Sigmoid colon (tissue), 7 donors: Measurements from ENCODE around the gene TTN. TPM values are rescaled to one million over a fixed set of nuclear protein-coding genes. Genes with fewer than 3 reads are reported as not detected.

Source experiments
- DNase-seq: peaks from one replicate; pipeline ENCODE4 v3.0.0-alpha.2; 2019
- H3K27ac ChIP-seq, 4 donors: fragments of 200-600 bp; sonication (generic); one replicate each; pipeline ENCODE4 v1.5.1; 2016 to 2019; ENCODE audit warnings: mild to moderate bottlenecking in 1 of 4
- H3K27me3 ChIP-seq, 3 donors: fragments of 200-600 bp; sonication (generic); one replicate each; pipeline ENCODE4 v1.5.1; 2019; ENCODE audit warnings: mild to moderate bottlenecking in 1 of 3
- H3K36me3 ChIP-seq, 4 donors: fragments of 200-600 bp; sonication (generic); one replicate each; pipeline ENCODE4 v1.5.1; 2016 to 2019
- H3K4me1 ChIP-seq, 4 donors: fragments of 200-600 bp; sonication (generic); one replicate each; pipeline ENCODE4 v1.5.1; 2017 to 2019
- H3K4me3 ChIP-seq, 4 donors: fragments of 200-600 bp; sonication (generic); one replicate each; pipeline ENCODE4 v1.5.1; 2017 to 2019; ENCODE audit warnings: mild to moderate bottlenecking in 2 of 4, moderate library complexity in 1 of 4
- H3K9me3 ChIP-seq, 4 donors: fragments of 200-600 bp in 3 of 4; sonication (generic) in 3 of 4; one replicate each; pipeline versions ENCODE4 v1.5.1 to v1.6.1; 2013 to 2019
- EP300 ChIP-seq, 4 donors: sonication (generic); formaldehyde crosslinking; IDR thresholded peaks; one replicate each; pipeline ENCODE4 v1.6.1; 2017; ENCODE audit warnings: antibody characterized with exemption in 4 of 4
- POLR2A ChIP-seq, 2 donors: fragments of 450-650 bp; IDR thresholded peaks; one replicate each; pipeline ENCODE4 v1.6.1; 2016; ENCODE audit warnings: antibody characterized with exemption in 2 of 2, mild to moderate bottlenecking in 2 of 2, moderate library complexity in 2 of 2
- POLR2AphosphoS5 ChIP-seq, 4 donors: sonication (generic); formaldehyde crosslinking; IDR thresholded peaks; one replicate each; pipeline ENCODE4 v1.6.1; 2017; ENCODE audit warnings: antibody characterized with exemption in 4 of 4
- WGBS, 2 donors: extraction: QIAGEN DNeasy Blood & Tissue Kit; methylation state at CpG; one replicate each; pipeline ENCODE4 v1.1.7; 2013; 5-methylcytosine and 5-hydroxymethylcytosine counted together
- intact Hi-C: fragments of 100-400 bp; cut with DNase I; formaldehyde crosslinking; loops from one replicate; pipeline ENCODE4 v1.15.1; 2023
- polyA plus RNA-seq, 3 donors: library from polyadenylated mRNA; stranded (reverse); fragments of 200-250 nt; gene quantifications; one replicate each; pipeline ENCODE4 v1.2.3, GENCODE V29; 2013
- total RNA-seq, 4 donors: library from RNA; depleted of rRNA; stranded (reverse); fragments of >200 nt; gene quantifications; one replicate each; pipeline ENCODE4 v1.1.0, GENCODE V29; 2016
- TF ChIP-seq, protein P1 (sequence below), 4 experiments: fragments of 450-650 bp in 3 of 4; fragments of 200-600 bp in 1 of 4; IDR thresholded peaks; one replicate each; pipeline ENCODE4 v1.5.1; 2016 to 2019; ENCODE audit warnings: antibody characterized with exemption in 4 of 4, mild to moderate bottlenecking in 3 of 4, moderate library complexity in 2 of 4
- donor health status: healthy with polysubstance abuse.
- donor health status: Bipolar disorder and iron deficiency.
- donor health status: healthy.

Gene TTN
- total and polyA plus RNA-seq, 7 donors = under 0.01 to 20.2 (median 6.7) TPM

DNA sequence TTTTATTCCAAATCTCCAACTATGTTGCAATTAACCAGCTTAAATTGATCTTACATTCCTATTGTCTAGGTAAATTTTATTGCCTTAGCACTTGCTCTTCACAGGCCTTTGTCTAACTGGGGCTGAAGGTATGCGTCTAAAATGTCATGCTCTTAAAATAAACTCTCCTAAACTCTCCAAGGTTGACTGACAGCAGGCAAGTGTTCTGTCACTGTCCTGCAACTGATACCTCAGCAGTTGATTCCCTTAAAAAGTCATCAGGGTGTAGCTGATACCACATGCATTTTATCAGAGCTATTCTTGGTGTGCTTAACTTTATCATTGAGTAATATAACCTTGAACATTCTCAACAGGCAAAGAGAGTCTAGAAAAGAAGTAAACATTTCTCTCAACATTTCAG, 680 bp downstream of the TTN start:
- no peaks in the 10 kb centered on the region for H3K4me1 ChIP-seq
- no peaks in the 10 kb centered on the region for H3K36me3 ChIP-seq
- intact Hi-C loops = no loop called here
- no peak overlapping the region for H3K4me3 ChIP-seq
- TF ChIP-seq POLR2A (IDR thresholded peaks at IDR 0.05) (no peak), POLR2AphosphoS5 (IDR thresholded peaks at IDR 0.05) (no peak), EP300 (IDR thresholded peaks at IDR 0.05) (no peak)
- TF ChIP-seq, protein P1, sequence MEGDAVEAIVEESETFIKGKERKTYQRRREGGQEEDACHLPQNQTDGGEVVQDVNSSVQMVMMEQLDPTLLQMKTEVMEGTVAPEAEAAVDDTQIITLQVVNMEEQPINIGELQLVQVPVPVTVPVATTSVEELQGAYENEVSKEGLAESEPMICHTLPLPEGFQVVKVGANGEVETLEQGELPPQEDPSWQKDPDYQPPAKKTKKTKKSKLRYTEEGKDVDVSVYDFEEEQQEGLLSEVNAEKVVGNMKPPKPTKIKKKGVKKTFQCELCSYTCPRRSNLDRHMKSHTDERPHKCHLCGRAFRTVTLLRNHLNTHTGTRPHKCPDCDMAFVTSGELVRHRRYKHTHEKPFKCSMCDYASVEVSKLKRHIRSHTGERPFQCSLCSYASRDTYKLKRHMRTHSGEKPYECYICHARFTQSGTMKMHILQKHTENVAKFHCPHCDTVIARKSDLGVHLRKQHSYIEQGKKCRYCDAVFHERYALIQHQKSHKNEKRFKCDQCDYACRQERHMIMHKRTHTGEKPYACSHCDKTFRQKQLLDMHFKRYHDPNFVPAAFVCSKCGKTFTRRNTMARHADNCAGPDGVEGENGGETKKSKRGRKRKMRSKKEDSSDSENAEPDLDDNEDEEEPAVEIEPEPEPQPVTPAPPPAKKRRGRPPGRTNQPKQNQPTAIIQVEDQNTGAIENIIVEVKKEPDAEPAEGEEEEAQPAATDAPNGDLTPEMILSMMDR (IDR thresholded peaks at IDR 0.05) = no peak
- H3K9me3 ChIP-seq = no peaks in the 10 kb centered on the region
- DNase-seq = no peak
- no peaks in the 10 kb centered on the region for H3K27me3 ChIP-seq
- H3K27ac ChIP-seq = no peak overlapping the region
- WGBS, 2 donors = 83 to 89% methylated on average over 1 of the region's 1 CpG

DNA sequence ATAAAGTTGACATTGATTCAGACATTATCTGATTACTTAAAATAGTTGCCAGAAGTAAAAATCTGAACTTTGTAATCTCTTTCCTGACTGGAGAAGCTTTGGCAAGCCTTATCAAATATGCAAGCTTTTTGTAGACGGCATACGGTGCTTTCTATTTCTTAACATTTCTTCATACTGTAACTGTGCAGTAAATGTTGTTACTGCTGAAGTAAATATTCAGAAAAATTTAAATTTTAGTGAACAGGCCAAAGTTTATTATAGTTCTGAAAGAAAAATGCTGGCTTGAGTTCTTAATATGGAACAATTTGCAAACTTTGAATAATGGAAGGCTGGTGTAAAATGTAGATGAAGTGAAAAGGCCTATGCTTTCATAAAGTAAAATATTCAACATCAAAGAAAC, 1.8 kb downstream of the TTN start:
- intact Hi-C loops = no loop called here
- TF ChIP-seq EP300 (IDR thresholded peaks at IDR 0.05) (no peak), POLR2A (IDR thresholded peaks at IDR 0.05) (no peak), POLR2AphosphoS5 (IDR thresholded peaks at IDR 0.05) (no peak)
- TF ChIP-seq, protein P1 (IDR thresholded peaks at IDR 0.05) = no peak
- Histone ChIP-seq H3K4me1 (no peaks in the 10 kb centered on the region), H3K27ac (no peak overlapping the region), H3K36me3 (no peaks in the 10 kb centered on the region), H3K27me3 (no peaks in the 10 kb centered on the region), H3K4me3 (no peak overlapping the region), H3K9me3 (no peaks in the 10 kb centered on the region)
- no peak for DNase-seq
- WGBS, 2 donors = 72 to 86% methylated on average over 2 of the region's 2 CpGs

DNA sequence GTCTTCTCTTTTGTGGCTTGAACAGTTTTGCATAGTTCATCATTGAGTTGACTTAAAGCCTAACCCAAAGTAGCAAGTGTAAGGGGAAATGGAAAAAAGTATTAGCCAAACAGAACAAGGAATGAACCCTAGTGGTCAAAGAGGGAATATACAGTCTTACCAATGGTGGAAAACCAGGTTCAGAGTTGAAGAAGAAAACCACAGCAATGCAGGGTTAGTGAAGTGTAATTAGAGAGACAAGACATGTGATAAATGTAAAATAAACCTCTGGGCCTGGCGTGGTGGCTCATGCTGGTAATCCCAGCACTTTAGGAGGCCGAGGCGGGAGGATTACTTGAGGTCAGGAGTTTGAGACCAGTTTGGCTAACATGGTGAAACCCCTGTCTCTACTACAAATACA, 2.4 kb downstream of the TTN start:
- TF ChIP-seq, protein P1 (IDR thresholded peaks at IDR 0.05) = peak in 1 of 4 experiments; percentile 9
- TF ChIP-seq POLR2AphosphoS5 (IDR thresholded peaks at IDR 0.05) = no peak
- Histone ChIP-seq H3K27ac (no peak overlapping the region), H3K4me3 (no peak overlapping the region), H3K9me3 (no peaks in the 10 kb centered on the region), H3K4me1 (no peaks in the 10 kb centered on the region), H3K36me3 (no peaks in the 10 kb centered on the region), H3K27me3 (no peaks in the 10 kb centered on the region)
- DNase-seq = no peak
- intact Hi-C loops = no loop called here
- WGBS, 2 donors = 70 to 82% methylated on average over 3 of the region's 3 CpGs

DNA sequence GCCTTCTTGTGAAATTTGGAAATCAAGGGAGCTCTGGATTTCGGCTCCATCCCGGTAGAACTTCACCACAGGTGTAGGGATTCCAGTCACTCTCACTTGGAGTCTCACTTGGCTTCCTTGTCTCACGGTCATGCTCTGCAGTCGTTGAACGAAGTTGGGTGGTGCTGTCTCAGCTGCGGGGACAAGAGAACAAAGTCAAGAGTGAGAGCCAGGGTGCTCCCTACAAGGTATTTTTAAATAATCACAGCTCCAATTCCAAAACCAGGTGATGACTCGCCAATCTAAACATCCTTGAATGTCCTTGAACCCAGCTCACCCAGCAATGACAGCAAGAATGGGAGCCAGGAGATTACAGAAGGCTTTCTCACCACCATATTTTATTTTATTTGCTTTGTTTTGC, 6.7 kb downstream of the TTN start:
- intact Hi-C loops = no loop called here
- no peak overlapping the region for H3K4me3 ChIP-seq
- no peaks in the 10 kb centered on the region for H3K36me3 ChIP-seq
- H3K9me3 ChIP-seq = no peaks in the 10 kb centered on the region
- H3K27me3 ChIP-seq = no peaks in the 10 kb centered on the region
- TF ChIP-seq, protein P1 (IDR thresholded peaks at IDR 0.05) = no peak
- TF ChIP-seq EP300 (IDR thresholded peaks at IDR 0.05) (no peak), POLR2AphosphoS5 (IDR thresholded peaks at IDR 0.05) (no peak), POLR2A (IDR thresholded peaks at IDR 0.05) (no peak)
- no peaks in the 10 kb centered on the region for H3K4me1 ChIP-seq
- H3K27ac ChIP-seq = no peak overlapping the region
- no peak for DNase-seq
- WGBS, 2 donors = 81 to 92% methylated on average over 7 of the region's 7 CpGs

DNA sequence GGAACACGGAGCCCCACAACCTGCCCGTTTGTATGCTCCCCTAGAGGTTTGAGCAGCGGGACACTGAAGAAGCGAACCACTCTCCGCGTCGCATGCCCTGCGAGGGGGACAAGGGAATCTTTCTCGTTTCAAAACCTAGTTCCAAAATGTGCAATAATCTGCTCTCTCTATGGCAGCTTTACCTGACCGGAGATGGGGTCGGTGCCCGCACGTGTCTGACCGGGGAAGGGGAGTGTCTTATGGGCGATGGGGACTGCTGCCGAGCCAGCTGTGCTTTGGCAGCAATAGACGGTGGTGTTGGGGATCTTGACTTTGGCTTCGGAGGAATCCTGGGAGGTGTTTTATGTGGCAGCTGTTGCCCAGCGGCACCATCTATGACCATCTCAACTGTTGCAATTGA, 7.9 kb downstream of the TTN start:
- H3K4me3 ChIP-seq = no peak overlapping the region
- no peak overlapping the region for H3K27ac ChIP-seq
- no peaks in the 10 kb centered on the region for H3K36me3 ChIP-seq
- intact Hi-C loops = loop anchor here (10.0 kb wide), 1 partner anchor 945 kb away; no protein-coding TSS in a partner anchor
- H3K4me1 ChIP-seq = no peaks in the 10 kb centered on the region
- no peaks in the 10 kb centered on the region for H3K27me3 ChIP-seq
- H3K9me3 ChIP-seq = no peaks in the 10 kb centered on the region
- WGBS, 2 donors = 91 to 94% methylated on average over 19 of the region's 19 CpGs
- no peak for DNase-seq
- TF ChIP-seq, protein P1 (IDR thresholded peaks at IDR 0.05) = no peak
- TF ChIP-seq POLR2AphosphoS5 (IDR thresholded peaks at IDR 0.05) (no peak), EP300 (IDR thresholded peaks at IDR 0.05) (no peak), POLR2A (IDR thresholded peaks at IDR 0.05) (no peak)
